KBM-7 (cell line): ENCODE results near the gene CEP112.

Experiments used
- DNase-seq: peaks from one replicate; pipeline ENCODE4 v3.0.0-alpha.2; 2015
- in situ Hi-C: fragments of 300-500 bp; cut with MboI; formaldehyde crosslinking; loops from 2 replicates; pipeline ENCODE4 v1.14.3; 2020; ENCODE audit warnings: low sequenced_read_pairs, low pct_unique_long_range_greater_than_20kb, mixed read lengths

Gene CEP112

DNA sequence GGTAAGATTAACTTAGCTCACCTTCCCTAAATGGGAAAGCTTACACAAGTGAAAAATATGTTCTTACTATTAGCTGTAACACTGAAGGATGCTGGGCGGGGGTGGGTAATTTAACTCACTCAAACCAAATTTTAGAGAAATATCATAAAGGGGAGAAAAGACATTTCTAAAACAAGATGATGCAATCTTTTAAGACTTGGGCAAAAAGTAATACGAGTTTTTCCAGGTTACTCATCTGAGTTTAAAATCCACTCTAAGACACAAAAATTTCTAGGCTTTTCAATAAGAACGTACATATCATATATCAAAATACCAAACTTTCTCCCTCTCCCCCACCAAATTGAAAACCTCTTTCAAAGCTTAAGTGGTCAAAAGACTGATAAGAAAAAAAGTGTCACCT lies 228.8 kb downstream of the CEP112 start:
- in situ Hi-C loops: no loop called here
- no peak for DNase-seq

DNA sequence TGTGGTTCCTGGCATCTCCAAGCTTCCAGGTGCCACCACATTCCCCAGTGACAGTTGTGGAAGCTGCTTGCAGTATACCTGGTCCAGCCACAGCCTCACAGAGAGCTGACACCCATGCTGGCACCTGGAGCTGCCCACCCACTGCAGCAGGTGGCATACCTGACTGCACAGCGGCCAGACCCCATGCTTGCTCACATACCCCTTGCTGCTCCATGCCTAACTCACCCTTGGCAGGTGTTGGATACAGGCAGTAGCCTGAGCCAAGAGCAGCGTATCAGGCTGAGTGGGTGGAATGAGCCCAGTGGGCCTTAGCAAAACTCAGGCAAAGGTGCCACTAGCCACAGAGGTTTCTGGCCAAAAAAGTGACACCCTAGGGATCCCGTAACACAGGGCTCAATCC lies 232.3 kb downstream of the CEP112 start:
- DNase-seq: no peak
- in situ Hi-C loops: no loop called here

DNA sequence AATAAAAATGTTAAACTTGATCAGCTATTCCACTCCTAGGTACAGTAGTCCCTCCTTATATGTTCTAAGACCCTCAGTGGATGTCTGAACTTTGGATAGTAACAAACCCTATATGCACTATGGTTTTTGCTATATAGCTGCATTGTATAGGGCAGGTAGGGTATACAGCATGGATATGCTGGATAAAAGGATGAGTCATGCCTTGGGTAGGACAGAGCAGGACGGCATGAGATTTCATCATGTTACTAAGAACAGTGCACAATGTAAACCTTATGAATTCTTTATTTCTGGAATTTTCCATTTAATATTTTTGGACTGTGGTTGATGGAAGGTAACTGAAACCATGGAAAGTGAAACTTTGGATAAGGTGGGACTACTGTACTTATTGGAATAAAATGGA lies 235.1 kb downstream of the CEP112 start:
- DNase-seq: no peak
- in situ Hi-C loops: no loop called here

DNA sequence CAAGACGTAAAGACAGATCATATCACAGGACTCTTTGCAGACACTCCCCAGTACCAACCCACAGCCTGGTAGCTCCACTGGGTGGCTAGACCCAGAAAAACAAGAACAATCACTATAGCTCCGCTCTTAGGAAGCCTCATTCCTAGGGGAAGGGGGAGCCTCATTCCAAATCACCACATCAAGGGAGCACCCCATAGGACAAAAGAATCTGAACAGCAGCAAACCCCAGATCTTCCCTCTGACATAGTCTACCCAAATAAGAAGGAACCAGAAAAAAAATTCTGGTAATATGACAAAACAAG lies 237.8 kb downstream of the CEP112 start:
- DNase-seq: no peak
- in situ Hi-C loops: no loop called here

DNA sequence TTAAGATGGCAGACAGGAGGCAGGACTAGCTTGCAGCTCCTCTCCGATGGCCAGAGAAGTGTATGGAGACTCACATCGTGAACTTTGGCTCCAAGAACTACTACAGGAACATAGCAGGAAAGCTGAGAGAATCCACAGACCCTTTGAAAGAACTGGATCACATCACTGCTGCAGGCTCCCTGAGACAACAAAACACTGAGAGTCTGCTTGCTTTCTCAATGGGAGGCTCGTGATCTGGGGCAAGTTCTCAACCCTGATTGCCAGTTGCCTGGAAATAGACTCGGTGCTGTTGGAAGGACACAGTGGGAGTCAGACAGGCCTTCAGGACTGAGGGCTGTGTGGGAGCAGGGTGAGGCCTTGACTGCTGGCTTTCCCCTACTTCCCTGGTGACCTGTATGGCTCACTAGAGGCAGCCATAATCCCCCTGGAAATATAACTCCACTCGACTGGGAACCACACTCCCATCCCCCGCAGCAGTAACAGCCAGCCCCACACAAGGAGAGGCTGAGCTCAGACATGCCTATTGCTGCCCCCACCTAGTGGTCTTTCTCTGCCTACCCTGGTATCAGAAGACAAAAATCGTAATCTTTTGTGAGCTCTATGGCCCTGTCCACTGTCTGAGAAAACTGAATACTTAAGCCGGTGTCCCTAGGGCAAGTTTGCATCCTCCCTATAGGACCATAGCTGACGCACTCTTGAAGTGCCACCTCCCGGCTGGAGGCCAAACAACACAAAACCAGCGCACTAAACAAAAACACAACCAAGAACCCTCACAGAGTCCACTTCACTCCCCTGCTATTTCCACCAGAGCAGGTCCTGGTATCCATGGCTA lies 238.4 kb downstream of the CEP112 start:
- in situ Hi-C loops: no loop called here
- no peak for DNase-seq

DNA sequence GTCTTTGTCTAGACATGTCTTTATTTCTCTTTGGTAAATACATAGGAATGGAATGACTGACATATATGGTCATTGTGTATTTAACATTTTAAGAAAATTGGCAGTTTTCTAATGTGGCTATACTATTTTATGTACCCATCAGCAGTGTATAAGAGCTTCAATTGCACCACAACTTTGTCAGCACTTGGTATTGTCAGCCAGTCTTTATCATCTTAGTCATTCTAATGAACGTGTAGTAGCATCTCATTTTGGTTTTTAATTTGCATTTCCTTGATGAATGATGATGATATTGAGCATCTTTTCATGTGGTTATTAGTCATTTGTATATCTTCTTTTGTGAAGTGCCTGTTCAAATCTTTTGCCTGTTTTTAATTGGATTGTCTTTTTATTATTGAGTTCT lies 239.3 kb downstream of the CEP112 start:
- in situ Hi-C loops: no loop called here
- no peak for DNase-seq

DNA sequence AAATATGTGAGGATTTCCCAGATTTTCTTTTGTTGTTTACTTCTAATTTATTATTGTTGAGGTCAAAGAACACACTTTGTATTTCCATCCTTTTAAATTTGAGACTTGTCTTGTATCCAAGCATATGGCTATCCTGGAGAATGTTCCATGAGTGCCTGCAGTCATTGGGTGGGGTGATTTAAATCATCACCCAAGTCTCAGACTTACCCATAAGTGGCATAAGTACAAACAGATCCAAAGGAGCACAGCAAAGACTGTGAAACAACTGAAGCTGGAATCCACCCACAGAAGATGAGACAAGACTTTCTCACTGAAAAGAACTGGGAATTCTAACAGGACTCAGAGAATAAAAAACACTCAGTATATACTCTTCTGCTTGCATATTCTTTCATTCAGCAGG lies 239.9 kb downstream of the CEP112 start:
- in situ Hi-C loops: no loop called here
- no peak for DNase-seq

DNA sequence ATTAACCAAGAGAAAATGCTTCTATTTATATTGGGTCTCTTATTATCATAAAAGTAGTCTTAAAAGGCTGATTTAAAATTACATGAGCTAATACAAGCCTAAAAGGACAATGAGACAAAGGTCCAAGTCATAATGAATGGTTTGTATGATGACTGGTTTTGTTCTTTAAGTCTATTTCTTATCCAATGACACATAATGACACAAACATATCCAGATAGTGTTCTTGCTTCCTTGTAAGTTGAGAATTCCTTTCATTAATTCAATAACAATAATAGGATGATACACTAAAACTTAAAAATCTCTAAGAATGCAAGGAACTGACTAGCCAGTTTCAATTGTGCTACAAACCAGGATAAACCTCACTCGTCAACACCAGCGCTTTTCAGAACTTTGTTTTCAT lies 244.1 kb downstream of the CEP112 start:
- DNase-seq: no peak
- in situ Hi-C loops: no loop called here

DNA sequence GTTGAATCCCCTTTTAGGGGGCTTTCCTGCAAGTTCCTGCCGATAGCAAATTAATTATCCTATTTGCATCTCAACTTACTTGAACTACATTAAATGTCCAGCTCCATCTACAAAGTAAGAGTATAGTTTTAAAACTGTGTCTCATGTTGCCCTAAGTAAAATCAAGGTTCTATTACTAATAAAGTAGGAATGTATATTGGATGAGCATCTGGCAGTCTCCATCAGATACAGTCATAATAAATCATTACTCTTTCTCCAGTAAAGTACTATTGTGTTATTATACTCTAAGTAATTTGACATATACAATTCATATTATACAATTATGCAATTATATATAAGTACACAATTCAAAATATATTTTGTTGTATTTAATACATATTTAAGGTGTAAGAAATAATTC lies 249.3 kb downstream of the CEP112 start:
- no peak for DNase-seq
- in situ Hi-C loops: no loop called here

DNA sequence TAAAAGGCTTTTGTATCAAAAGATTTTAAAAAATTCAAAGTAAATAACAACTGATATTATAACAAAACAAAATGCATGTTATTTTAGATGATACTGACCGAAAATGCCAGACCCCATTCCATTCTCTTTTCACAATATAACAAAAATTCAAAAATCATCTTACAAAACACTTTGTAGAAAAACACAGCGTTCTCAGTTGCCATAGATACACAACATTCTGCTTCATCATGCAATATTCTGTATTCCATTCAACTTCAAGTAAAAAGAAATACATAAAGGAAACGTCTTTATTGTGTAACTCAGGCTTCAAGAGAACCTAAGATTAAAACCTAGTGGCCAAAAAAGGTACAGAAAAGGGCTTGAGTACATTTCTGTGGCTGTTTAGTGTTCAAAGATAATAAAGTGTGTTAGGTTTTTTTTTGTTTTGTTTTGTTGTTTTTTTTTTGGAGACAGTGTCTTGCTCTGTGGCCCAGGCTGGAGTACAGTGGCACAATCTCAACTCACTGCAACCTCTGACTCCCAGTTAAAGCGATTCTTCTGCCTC lies 250.5 kb downstream of the CEP112 start:
- in situ Hi-C loops: no loop called here

DNA sequence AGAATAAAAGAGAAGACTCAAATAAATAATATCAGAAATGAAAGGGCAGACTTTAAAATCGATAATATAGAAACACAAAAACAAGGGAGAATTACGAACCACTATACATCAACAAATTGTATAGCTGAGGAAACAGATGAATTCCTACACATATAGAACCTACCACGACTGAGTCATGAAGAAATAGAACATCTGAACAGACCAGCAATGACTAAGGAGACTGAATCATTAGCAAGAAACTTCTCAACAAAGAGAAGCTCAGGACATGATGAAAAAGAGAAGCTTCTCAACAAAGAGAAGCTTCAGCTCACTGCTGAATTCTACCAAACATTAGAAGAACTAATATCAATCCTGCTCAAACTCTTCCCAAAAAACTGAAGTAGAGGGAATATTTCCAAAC lies 255.9 kb downstream of the CEP112 start:
- DNase-seq: no peak

More for the DNA sequence above, 250.5 kb downstream of the CEP112 start:
- DNase-seq: no peak

DNA sequence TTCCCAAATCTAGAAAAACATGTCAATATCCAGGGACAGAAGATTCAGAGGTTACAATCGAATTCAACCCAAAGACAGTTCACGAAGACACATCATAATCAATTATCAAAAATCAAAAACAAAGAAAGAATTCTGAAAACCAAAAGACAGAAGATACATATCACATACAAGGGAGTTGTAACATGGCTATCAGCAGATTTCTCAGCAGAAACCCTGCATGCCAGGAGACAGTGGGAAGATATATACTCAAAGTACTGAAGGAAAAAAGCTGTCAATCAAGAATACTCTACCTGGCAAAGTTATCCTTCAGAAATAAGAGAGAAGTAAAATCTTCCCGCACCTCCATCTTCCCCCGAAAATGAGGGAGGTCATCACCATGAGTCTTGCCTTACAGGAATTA lies 258.6 kb downstream of the CEP112 start:
- DNase-seq: no peak
- in situ Hi-C loops: no loop called here

More for the DNA sequence above, 255.9 kb downstream of the CEP112 start:
- in situ Hi-C loops: no loop called here

DNA sequence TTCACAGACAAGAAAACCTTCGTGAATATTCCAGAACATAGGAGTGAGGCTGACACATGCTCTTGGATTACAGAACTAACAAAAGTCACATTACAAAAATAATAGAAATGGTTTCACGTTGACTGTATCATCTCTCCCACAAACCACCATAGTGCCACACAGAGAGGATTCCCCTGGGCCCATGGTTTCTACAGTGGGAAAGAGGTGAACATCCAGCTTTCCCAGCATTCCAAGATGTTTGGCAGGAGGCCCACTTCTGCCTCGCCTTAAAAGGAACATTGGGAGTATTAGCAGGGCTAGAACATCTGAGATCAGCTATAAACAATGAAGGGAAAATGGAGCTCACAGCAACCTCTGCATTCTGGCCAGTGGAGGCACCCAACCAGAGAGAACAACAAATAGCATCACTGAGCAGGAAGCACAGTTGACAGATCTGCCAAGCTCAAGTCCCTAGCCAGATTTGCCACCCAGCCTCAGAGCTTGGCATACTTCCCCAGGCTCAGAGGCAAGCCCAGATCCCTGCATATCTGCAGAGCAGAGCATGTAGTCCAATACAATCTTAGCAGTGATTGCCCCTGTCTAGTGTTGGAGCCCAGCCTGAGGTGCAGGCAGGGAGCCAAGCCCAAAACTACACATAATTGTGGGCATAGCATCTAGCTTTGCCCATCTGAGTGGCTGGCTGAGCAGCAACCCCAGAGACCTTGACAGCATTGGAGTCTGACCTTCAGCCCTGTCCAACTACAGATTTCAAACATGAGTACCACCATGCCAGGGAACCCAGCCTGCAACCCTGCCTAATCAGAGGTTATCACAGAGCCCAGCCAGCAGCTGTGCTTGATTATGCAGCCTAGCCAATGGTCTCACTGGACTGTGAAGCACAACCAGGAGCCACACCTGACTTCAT lies 260.4 kb downstream of the CEP112 start:
- in situ Hi-C loops: no loop called here
- no peak for DNase-seq

DNA sequence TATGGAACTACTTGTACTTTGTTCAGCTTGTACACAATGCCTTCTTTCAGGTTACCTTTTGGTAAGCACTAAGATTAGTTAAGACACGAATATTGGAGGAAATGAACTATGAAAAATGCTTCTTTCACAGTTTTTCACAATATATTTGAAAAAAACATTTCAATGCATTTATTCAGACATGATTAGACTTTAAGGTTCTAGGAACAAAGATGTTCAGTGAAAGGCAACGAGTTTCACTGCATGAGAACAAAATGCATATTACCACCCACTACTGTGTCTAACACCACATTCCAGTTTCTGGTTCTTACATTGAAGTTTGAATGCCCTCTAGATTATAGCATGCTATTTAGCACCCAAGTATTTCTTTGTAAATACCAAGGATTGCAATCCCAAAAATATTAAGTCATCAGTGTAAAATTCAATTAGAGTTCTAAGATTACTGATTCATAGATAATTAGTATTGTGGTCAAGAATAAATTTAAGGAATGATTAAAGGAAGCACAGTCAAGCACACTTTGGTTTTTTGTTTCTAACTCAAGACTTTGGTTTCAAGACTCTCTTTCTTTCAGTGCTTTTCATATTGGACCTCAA lies 261.7 kb downstream of the CEP112 start:
- no peak for DNase-seq
- in situ Hi-C loops: no loop called here

DNA sequence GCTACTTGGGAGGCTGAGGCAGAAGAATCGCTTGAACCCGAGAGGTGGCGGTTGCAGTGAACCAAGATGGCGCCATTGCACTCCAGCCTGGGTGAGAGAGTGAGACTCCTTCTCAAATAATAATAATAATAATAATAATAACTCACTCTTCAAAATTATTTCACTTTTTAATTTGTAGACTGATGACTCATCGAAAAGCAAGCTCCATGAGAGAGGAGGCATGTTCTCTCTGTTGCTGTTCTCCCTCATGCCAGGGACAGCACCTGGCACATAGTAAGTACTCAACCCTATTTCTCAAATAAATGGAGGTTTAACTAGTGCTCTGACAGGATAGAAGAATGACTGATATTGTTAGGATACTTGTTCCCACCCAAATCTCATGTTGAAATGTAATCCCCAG lies 265.3 kb downstream of the CEP112 start:
- in situ Hi-C loops: no loop called here

DNA sequence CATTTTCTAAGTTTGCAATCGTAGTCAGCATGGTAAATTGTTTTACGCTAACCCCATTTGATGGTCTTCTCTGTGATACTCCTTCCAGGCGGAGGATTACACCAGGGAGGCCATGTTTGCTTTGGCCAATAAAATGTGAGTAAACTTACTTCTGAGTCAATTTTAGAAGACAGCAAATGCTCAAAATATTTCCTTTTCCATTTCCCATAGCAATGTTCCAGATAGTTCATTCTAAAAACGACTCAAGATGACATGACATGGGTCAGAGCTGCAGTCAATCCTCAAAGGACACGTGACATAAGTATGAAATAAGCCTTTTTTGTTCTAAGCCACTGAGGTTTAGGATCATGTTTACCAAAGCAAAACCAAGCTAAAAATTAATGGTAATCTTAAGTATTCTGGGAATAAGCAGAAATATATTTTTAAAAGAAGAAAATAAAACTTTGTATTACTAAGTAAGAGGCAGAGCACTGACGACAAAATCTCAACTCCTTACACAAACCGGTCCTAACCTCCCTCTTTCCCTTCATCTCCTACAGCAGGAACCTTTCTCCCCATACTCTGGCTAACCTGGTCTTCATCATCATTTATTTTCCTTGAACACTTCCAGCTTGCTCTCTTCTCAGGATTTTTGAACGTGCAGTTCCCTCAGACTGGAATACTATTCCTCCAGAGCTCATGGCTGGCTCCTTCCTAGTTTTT lies 266.2 kb downstream of the CEP112 start:
- DNase-seq: no peak
- in situ Hi-C loops: no loop called here

More for the DNA sequence above, 265.3 kb downstream of the CEP112 start:
- DNase-seq: no peak

DNA sequence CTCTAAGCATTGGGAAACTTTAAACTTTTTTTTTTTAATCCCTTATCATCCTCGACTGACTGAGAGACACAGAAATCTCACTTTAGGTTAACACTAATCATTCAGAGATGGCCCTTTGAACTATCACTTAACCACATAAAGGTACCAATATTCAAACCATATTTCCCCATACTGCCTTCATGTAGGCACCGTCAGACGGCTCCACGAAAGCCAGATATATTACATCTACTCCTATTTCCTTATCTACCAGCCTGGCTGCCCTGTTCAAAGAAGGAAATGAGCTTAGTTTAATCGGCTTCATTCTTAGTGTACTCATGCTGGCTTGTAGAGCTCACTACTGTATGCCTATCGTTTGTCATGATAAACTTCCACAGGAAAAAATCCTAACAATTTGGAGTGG lies 270.9 kb downstream of the CEP112 start:
- no peak for DNase-seq
- in situ Hi-C loops: no loop called here

DNA sequence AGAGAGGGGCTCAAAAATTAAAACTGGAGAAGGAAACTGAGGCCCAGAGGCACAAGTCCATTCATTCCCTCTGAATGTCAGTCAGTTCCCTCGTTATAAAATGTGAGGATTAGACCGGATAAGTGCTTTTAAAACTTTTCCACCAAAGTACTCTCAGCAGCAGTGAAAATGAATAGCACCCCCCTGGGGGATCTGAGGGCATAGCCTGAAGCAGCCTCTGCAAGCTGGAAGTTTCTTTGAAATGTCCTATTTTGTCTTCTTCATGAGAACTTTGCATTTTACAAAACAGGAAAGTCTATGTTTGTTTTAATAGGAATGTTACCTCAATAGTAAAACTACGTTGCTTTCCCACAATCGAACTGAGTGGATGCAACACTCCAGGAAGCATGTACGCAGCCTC lies 273.0 kb downstream of the CEP112 start:
- DNase-seq: no peak

DNA sequence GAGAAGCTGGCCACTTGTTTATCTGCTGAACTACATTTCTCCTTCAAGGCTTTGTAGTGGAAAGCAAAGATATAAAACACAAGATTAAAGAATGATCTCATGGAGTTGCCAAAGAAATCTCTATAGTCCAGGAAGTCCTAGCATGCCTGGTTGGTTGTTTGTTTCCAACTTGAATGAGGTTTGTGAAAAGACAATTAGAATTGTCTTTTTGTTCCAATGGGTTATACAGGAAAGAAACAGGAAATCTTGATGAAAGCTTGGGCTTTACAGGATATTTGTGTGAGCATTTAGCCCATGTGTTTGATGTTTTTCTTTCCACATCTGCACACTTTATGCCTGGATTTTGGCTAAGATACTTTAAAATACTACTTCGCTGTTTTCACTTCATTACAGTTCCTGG lies 273.4 kb downstream of the CEP112 start:
- DNase-seq: no peak
- in situ Hi-C loops: no loop called here

More for the DNA sequence above, 273.0 kb downstream of the CEP112 start:
- in situ Hi-C loops: no loop called here
